HUDEP-2 (cell line): ENCODE data around the gene EMC6.

Source experiments
- DNase-seq, 76 experiments: peaks; one replicate each; lab custom pipeline; 2025; ENCODE audit not compliant: unreplicated experiment in 76 of 76; lab: John Stamatoyannopoulos, UW

Gene EMC6

GRCh38 chr17:3655766-3656165, 12.8 kb upstream of the EMC6 start:
- DNase-seq = no peak

- no peak for DNase-seq
Measured at GRCh38 chr17:3656353-3656752, 12.3 kb upstream of the EMC6 start.

GRCh38 chr17:3656755-3657587, 11.6 kb upstream of the EMC6 start:
- DNase-seq = no peak

- DNase-seq = no peak
Measured at GRCh38 chr17:3657588-3657869, 11.1 kb upstream of the EMC6 start.

- no peak for DNase-seq
Measured at GRCh38 chr17:3657874-3658783, 10.5 kb upstream of the EMC6 start.

GRCh38 chr17:3658784-3659449, 9.7 kb upstream of the EMC6 start:
- DNase-seq = no peak

GRCh38 chr17:3659541-3660111, 9.0 kb upstream of the EMC6 start:
- DNase-seq = peak in 19 of 76 experiments; percentile 7 to 48 (median 14)

- no peak for DNase-seq
Measured at GRCh38 chr17:3660311-3660891, 8.2 kb upstream of the EMC6 start.

- DNase-seq = no peak
Measured at GRCh38 chr17:3663102-3664011, 5.3 kb upstream of the EMC6 start.

- DNase-seq = no peak
Measured at GRCh38 chr17:3665834-3666233, 2.8 kb upstream of the EMC6 start.

GRCh38 chr17:3666516-3666915, 2.1 kb upstream of the EMC6 start:
- no peak for DNase-seq

- DNase-seq = peak in 74 of 76 experiments; percentile 42 to 90 (median 74)
Measured at GRCh38 chr17:3667366-3668278, 990 bp upstream of the EMC6 start.

GRCh38 chr17:3669085-3669347, 404 bp downstream of the EMC6 start:
- DNase-seq = no peak

GRCh38 chr17:3669548-3669947, 936 bp downstream of the EMC6 start:
- DNase-seq = no peak

GRCh38 chr17:3672571-3672970, 4.0 kb downstream of the EMC6 start:
- DNase-seq = no peak

GRCh38 chr17:3675886-3676285, 7.3 kb downstream of the EMC6 start:
- no peak for DNase-seq

GRCh38 chr17:3678095-3678820, 9.6 kb downstream of the EMC6 start:
- no peak for DNase-seq

- no peak for DNase-seq
Measured at GRCh38 chr17:3678821-3679530, 10.4 kb downstream of the EMC6 start.
